HG03558 (cell line): ENCODE results near the gene MYO3B.

Source experiments
- ATAC-seq: cut with Tn5 transposase; IDR thresholded peaks from one replicate; pipeline ENCODE4 v1.9.1; 2021; ENCODE audit warnings: moderate number of reproducible peaks; ENCODE audit not compliant: unreplicated experiment; ENCODE audit errors: extremely low read depth

MYO3B gene

GRCh38 chr2:170288859-170289258, 110.9 kb downstream of the MYO3B start:
- ATAC-seq: no peak

GRCh38 chr2:170291474-170291873, 113.5 kb downstream of the MYO3B start:
- no peak for ATAC-seq

GRCh38 chr2:170292415-170292814, 114.5 kb downstream of the MYO3B start:
- no peak for ATAC-seq

GRCh38 chr2:170297496-170297895, 119.5 kb downstream of the MYO3B start:
- no peak for ATAC-seq

- ATAC-seq: no peak
These were observed 120.2 kb downstream of the MYO3B start for GRCh38 chr2:170298115-170298514.

- ATAC-seq: no peak
These were observed 121.0 kb downstream of the MYO3B start for GRCh38 chr2:170298861-170299429.

GRCh38 chr2:170300993-170301392, 123.0 kb downstream of the MYO3B start:
- ATAC-seq: no peak

GRCh38 chr2:170301626-170302025, 123.7 kb downstream of the MYO3B start:
- no peak for ATAC-seq

GRCh38 chr2:170305711-170306110, 127.8 kb downstream of the MYO3B start:
- ATAC-seq: no peak

- no peak for ATAC-seq
These were observed 128.4 kb downstream of the MYO3B start for GRCh38 chr2:170306293-170306873.

GRCh38 chr2:170307052-170307451, 129.1 kb downstream of the MYO3B start:
- no peak for ATAC-seq

GRCh38 chr2:170307555-170308351, 129.8 kb downstream of the MYO3B start:
- ATAC-seq: no peak

- no peak for ATAC-seq
These were observed 133.0 kb downstream of the MYO3B start for GRCh38 chr2:170310876-170311502.

- ATAC-seq: no peak
These were observed 135.5 kb downstream of the MYO3B start for GRCh38 chr2:170313347-170313991.

GRCh38 chr2:170313992-170314348, 136.0 kb downstream of the MYO3B start:
- no peak for ATAC-seq

- no peak for ATAC-seq
These were observed 136.9 kb downstream of the MYO3B start for GRCh38 chr2:170314744-170315447.

- no peak for ATAC-seq
These were observed 143.0 kb downstream of the MYO3B start for GRCh38 chr2:170320948-170321347.

- no peak for ATAC-seq
These were observed 143.6 kb downstream of the MYO3B start for GRCh38 chr2:170321526-170321925.

- ATAC-seq: no peak
These were observed 144.3 kb downstream of the MYO3B start for GRCh38 chr2:170322140-170322766.

GRCh38 chr2:170323743-170324142, 145.8 kb downstream of the MYO3B start:
- no peak for ATAC-seq
